Astrocyte (in vitro differentiated cells and primary cell): ENCODE measurements around the gene ZNF462.

ENCODE experiments used
- EZH2 ChIP-seq: IDR thresholded peaks from 2 replicates; pipeline ENCODE4 v1.6.1; 2012; ENCODE audit warnings: mild to moderate bottlenecking, low read length, inconsistent platforms; ENCODE audit not compliant: insufficient read depth
- TF ChIP-seq, protein P1 (sequence below): IDR thresholded peaks from 2 replicates; pipeline ENCODE4 v1.5.1; 2011; ENCODE audit warnings: low read depth, mild to moderate bottlenecking, inconsistent platforms, low read length, moderate library complexity; ENCODE audit not compliant: insufficient read depth

GRCh38 chr9:106859957-106860720 lies 2.8 kb upstream of the ZNF462 start:
- TF ChIP-seq, protein P1, sequence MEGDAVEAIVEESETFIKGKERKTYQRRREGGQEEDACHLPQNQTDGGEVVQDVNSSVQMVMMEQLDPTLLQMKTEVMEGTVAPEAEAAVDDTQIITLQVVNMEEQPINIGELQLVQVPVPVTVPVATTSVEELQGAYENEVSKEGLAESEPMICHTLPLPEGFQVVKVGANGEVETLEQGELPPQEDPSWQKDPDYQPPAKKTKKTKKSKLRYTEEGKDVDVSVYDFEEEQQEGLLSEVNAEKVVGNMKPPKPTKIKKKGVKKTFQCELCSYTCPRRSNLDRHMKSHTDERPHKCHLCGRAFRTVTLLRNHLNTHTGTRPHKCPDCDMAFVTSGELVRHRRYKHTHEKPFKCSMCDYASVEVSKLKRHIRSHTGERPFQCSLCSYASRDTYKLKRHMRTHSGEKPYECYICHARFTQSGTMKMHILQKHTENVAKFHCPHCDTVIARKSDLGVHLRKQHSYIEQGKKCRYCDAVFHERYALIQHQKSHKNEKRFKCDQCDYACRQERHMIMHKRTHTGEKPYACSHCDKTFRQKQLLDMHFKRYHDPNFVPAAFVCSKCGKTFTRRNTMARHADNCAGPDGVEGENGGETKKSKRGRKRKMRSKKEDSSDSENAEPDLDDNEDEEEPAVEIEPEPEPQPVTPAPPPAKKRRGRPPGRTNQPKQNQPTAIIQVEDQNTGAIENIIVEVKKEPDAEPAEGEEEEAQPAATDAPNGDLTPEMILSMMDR: no peak
- peak; percentile 29 for TF ChIP-seq EZH2
